Endothelial cell of umbilical vein (primary cell): ENCODE results near the gene RFPL4A. TPM values are rescaled to one million over a fixed set of nuclear protein-coding genes. Genes with fewer than 3 reads are reported as not detected.

Source experiments
- BruUV-seq: library from RNA; stranded (reverse); fragments of 400-500 nt; replicated peaks from 2 replicates; lab custom pipeline; 2021; lab: Mats Ljungman, UMichigan
- CTCF ChIA-PET: fragments of 300-600, 350-600 bp; sonication (Branson Sonifier 250); formaldehyde crosslinking; loops from one replicate; lab custom pipeline; 2021; ENCODE audit warnings: antibody characterized with exemption, inconsistent platforms; lab: Charles Lee
- POLR2A ChIA-PET: fragments of 300-600, 350-600 bp; sonication (Branson Sonifier 250); formaldehyde crosslinking; loops from one replicate; lab custom pipeline; 2021; ENCODE audit warnings: antibody characterized with exemption, inconsistent platforms; lab: Charles Lee
- DNase-seq: peaks from one replicate; pipeline ENCODE4 v3.0.0-alpha.2; 2011; ENCODE audit warnings: low read depth, low spot score
- FAIRE-seq: peaks from 2 replicates; lab custom pipeline; 2011; peaks lifted over from hg19 to GRCh38; lab: Jason Lieb, UNC
- H2AFZ ChIP-seq: 2 replicates; pipeline ENCODE4 v1.6.0; 2012; ENCODE audit warnings: low read depth, low read length, control low read depth, inconsistent platforms
- H3K27ac ChIP-seq: 2 replicates; pipeline ENCODE4 v1.5.1; 2011; ENCODE audit warnings: low read depth, mild to moderate bottlenecking, control low read depth, low read length, moderate library complexity; ENCODE audit not compliant: insufficient read depth
- H3K27me3 ChIP-seq, 2 experiments: 2 replicates each; pipeline versions ENCODE4 v1.6.0 to v1.6.1; 2011; ENCODE audit warnings: low read length in 2 of 2, mixed read lengths in 1 of 2; ENCODE audit not compliant: control insufficient read depth in 2 of 2, insufficient read depth in 2 of 2
- H3K36me3 ChIP-seq, 2 experiments: 2 replicates in 1 of 2; 3 replicates in 1 of 2; pipeline ENCODE4 v1.5.1; 2011; ENCODE audit warnings: low read length in 2 of 2, mild to moderate bottlenecking in 1 of 2, moderate library complexity in 1 of 2; ENCODE audit not compliant: control insufficient read depth in 2 of 2, insufficient read depth in 2 of 2; ENCODE audit errors: extremely low read depth in 1 of 2
- H3K4me1 ChIP-seq: 3 replicates; pipeline ENCODE4 v1.5.1; 2011; ENCODE audit warnings: mild to moderate bottlenecking, low read length; ENCODE audit not compliant: control insufficient read depth, insufficient read depth; ENCODE audit errors: extremely low read depth
- H3K4me2 ChIP-seq: 2 replicates; pipeline ENCODE4 v1.6.1; 2011; ENCODE audit warnings: low read length, control low read depth, mixed read lengths; ENCODE audit not compliant: insufficient read depth
- H3K4me3 ChIP-seq, 3 experiments: fragments of 200-600 bp in 1 of 3; sonication (generic), shearing (Covaris generic) in 1 of 3; replicated peaks in 1 of 3; 2 replicates each; pipeline ENCODE4 v1.5.1; 2011 to 2016; ENCODE audit warnings: control low read depth in 3 of 3, low read length in 3 of 3, mild to moderate bottlenecking in 2 of 3, inconsistent platforms in 1 of 3, low read depth in 1 of 3, moderate library complexity in 1 of 3; ENCODE audit not compliant: insufficient read depth in 1 of 3
- H3K79me2 ChIP-seq: 2 replicates; pipeline ENCODE4 v1.6.0; 2012; ENCODE audit warnings: low read length, inconsistent platforms; ENCODE audit not compliant: control insufficient read depth, insufficient read depth
- H3K9ac ChIP-seq: replicated peaks from 2 replicates; pipeline ENCODE3; 2011; ENCODE audit warnings: low read length, control low read depth; ENCODE audit not compliant: insufficient read depth; ENCODE audit errors: extremely low read depth
- H3K9me1 ChIP-seq: replicated peaks from 3 replicates; pipeline ENCODE4 v1.6.0; 2011; ENCODE audit warnings: mild to moderate bottlenecking, low read length; ENCODE audit not compliant: control insufficient read depth, insufficient read depth; ENCODE audit errors: extremely low read depth
- H3K9me3 ChIP-seq: replicated peaks from 2 replicates; pipeline ENCODE4 v1.5.1; 2012; ENCODE audit warnings: low read length, inconsistent platforms; ENCODE audit not compliant: control insufficient read depth, insufficient read depth
- H4K20me1 ChIP-seq: replicated peaks from 2 replicates; pipeline ENCODE3; 2011; ENCODE audit warnings: mild to moderate bottlenecking, low read length; ENCODE audit not compliant: control insufficient read depth, insufficient read depth; ENCODE audit errors: extremely low read depth
- CTCF ChIP-seq, 2 donors: IDR thresholded peaks; 1 replicate in 1 of 2; 2 replicates in 1 of 2; pipeline ENCODE4 v1.5.1; 2011; ENCODE audit warnings: low read length in 2 of 2, mild to moderate bottlenecking in 2 of 2, moderate library complexity in 2 of 2, control low read depth in 1 of 2, inconsistent platforms in 1 of 2, low read depth in 1 of 2; ENCODE audit not compliant: insufficient read depth in 1 of 2; ENCODE audit errors: extremely low read depth in 1 of 2
- EZH2 ChIP-seq: IDR thresholded peaks from 2 replicates; pipeline ENCODE4 v1.6.1; 2012; ENCODE audit warnings: borderline replicate concordance, low read depth, mild to moderate bottlenecking, moderate library complexity, low read length, inconsistent platforms; ENCODE audit not compliant: severe bottlenecking
- FOS ChIP-seq: IDR thresholded peaks from 2 replicates; pipeline ENCODE4 v1.6.1; 2011; ENCODE audit warnings: mild to moderate bottlenecking, low read length, moderate library complexity, borderline replicate concordance; ENCODE audit not compliant: insufficient read depth
- GATA2 ChIP-seq: IDR thresholded peaks from 2 replicates; pipeline ENCODE4 v1.7.0; 2011; ENCODE audit warnings: low read depth, mild to moderate bottlenecking, moderate library complexity, mixed read lengths, low read length; ENCODE audit not compliant: insufficient read length, insufficient read depth
- JUN ChIP-seq: IDR thresholded peaks from 2 replicates; pipeline ENCODE4 v1.6.1; 2011; ENCODE audit warnings: borderline replicate concordance, low read depth; ENCODE audit not compliant: insufficient read length, insufficient read depth
- MAX ChIP-seq: IDR thresholded peaks from 2 replicates; pipeline ENCODE4 v1.6.1; 2011; ENCODE audit not compliant: insufficient read depth, insufficient read length
- MYC ChIP-seq: IDR thresholded peaks from one replicate; pipeline ENCODE4 v1.6.1; 2011; ENCODE audit warnings: mild to moderate bottlenecking, low read depth, low read length
- POLR2A ChIP-seq: IDR thresholded peaks from 2 replicates; pipeline ENCODE4 v1.6.1; 2012; ENCODE audit warnings: low read depth, mild to moderate bottlenecking, control low read depth, low read length
- POLR2AphosphoS5 ChIP-seq: IDR thresholded peaks from 2 replicates; pipeline ENCODE4 v1.6.1; 2012; ENCODE audit warnings: low read depth, mild to moderate bottlenecking, control low read depth, low read length, moderate library complexity; ENCODE audit not compliant: insufficient read depth
- dilution Hi-C: fragments of 300-500 bp; cut with MboI; formaldehyde crosslinking; loops from one replicate; pipeline ENCODE4 v1.15.0; 2019; ENCODE audit warnings: low sequenced_read_pairs; ENCODE audit not compliant: extremely low pct_ligation_motif_present
- intact Hi-C: fragments of 100-400 bp; cut with micrococcal nuclease; formaldehyde crosslinking; loops from one replicate; pipeline ENCODE4 v1.10.0; 2022
- polyA plus RNA-seq, 4 experiments: library from polyadenylated mRNA; depleted of rRNA in 3 of 4; stranded (reverse) in 3 of 4; unstranded in 1 of 4; fragments of >200 nt; gene quantifications; 2 replicates each; pipeline versions ENCODE4 v1.2.1 to v1.2.3, GENCODE V29; 2011 to 2012; ENCODE audit warnings: missing spikeins in 1 of 4
- total RNA-seq: library from RNA; stranded (reverse); gene quantifications from 2 replicates; pipeline ENCODE4 v1.2.3, GENCODE V29; 2021

Gene RFPL4A
- total and polyA plus RNA-seq, 2 donors (not counting 3 experiments of a cell fraction or from before 2014, with no cell fraction given), result not detected

- Histone ChIP-seq H3K9me3 (peaks cover 4% of the 10 kb centered on the region), H3K27me3 (no peaks in the 10 kb centered on the region), H2AFZ (no peak overlapping the region), H3K9me1 (no peaks in the 10 kb centered on the region), H3K4me3 (no peak overlapping the region), H3K27ac (no peak overlapping the region), H3K4me1 (no peaks in the 10 kb centered on the region), H4K20me1 (no peaks in the 10 kb centered on the region), H3K4me2 (no peak overlapping the region), H3K9ac (no peak overlapping the region), H3K79me2 (no peaks in the 10 kb centered on the region), H3K36me3 (no peaks in the 10 kb centered on the region)
- TF ChIP-seq MYC, result no peak
- TF ChIP-seq CTCF (IDR thresholded peaks at IDR 0.05; ENCODE audit: extremely low read depth in 1 of 2, insufficient read depth in 1 of 2, low read depth in 1 of 2, low read length in 2 of 2), result no peak
- no peak for TF ChIP-seq EZH2
- no peak for TF ChIP-seq MAX
- no peak for TF ChIP-seq FOS
- no peak for TF ChIP-seq POLR2AphosphoS5
- TF ChIP-seq POLR2A, result no peak
- no peak for TF ChIP-seq GATA2
- no peak for TF ChIP-seq JUN
- intact Hi-C loops (no loop called here), dilution Hi-C loops (no loop called here)
- no peak for FAIRE-seq
- no peak for DNase-seq
- ChIA-PET CTCF (no interaction called here), POLR2A (no interaction called here)
- no TSS peak for BruUV-seq
Observed at GRCh38 chr19:55750715-55751114, 8.2 kb upstream of the RFPL4A start.
